IMR-90 (cell line): ENCODE measurements around the gene TMBIM1. TPM values are rescaled to one million over a fixed set of nuclear protein-coding genes. Genes with fewer than 3 reads are reported as not detected.

ENCODE experiments used
- ATAC-seq: fragments of 200-7000 bp; cut with Tn5 transposase; 2 replicates; pipeline ENCODE4 v1.9.1; 2020; ENCODE audit warnings: low read depth, mild to moderate bottlenecking, moderate library complexity
- BruUV-seq: library from RNA; stranded (reverse); fragments of 400-500 nt; replicated peaks from 2 replicates; lab custom pipeline; 2021; lab: Mats Ljungman, UMichigan
- CTCF ChIA-PET: fragments of 300-600 bp; formaldehyde crosslinking; extraction: SDS; loops from one replicate; lab custom pipeline; 2021; ENCODE audit warnings: antibody characterized with exemption; lab: Yijun Ruan, JAX
- POLR2A ChIA-PET: fragments of 300-600 bp; sonication (Branson Sonifier 250); formaldehyde crosslinking; loops from one replicate; lab custom pipeline; 2022; ENCODE audit warnings: antibody characterized with exemption; ENCODE audit not compliant: unreplicated experiment; lab: Charles Lee
- DNase-seq: peaks from one replicate; pipeline ENCODE4 v3.0.0; 2013
- H2AFZ ChIP-seq: replicated peaks from 2 replicates; pipeline ENCODE3; 2013; ENCODE audit warnings: low read length, mild to moderate bottlenecking; ENCODE audit not compliant: poor library complexity
- H2AK5ac ChIP-seq: 2 replicates; pipeline ENCODE4 v1.6.1; 2013; ENCODE audit warnings: low read depth, low read length, inconsistent platforms
- H2AK9ac ChIP-seq: replicated peaks from 2 replicates; pipeline ENCODE3; 2013; ENCODE audit warnings: mild to moderate bottlenecking, low read depth, low read length, moderate library complexity; ENCODE audit not compliant: poor library complexity
- H2BK120ac ChIP-seq: 2 replicates; pipeline ENCODE4 v1.6.1; 2013; ENCODE audit warnings: low read depth, low read length, inconsistent platforms
- H2BK15ac ChIP-seq: 3 replicates; pipeline ENCODE4 v1.6.1; 2013; ENCODE audit warnings: low read depth, low read length, inconsistent platforms
- H2BK20ac ChIP-seq: 2 replicates; pipeline ENCODE4 v1.6.1; 2013; ENCODE audit warnings: low read depth, mild to moderate bottlenecking, inconsistent platforms, low read length, moderate library complexity
- H2BK5ac ChIP-seq: 2 replicates; pipeline ENCODE4 v1.6.1; 2013; ENCODE audit warnings: mild to moderate bottlenecking, low read depth, low read length, inconsistent platforms; ENCODE audit not compliant: poor library complexity, severe bottlenecking
- H3K14ac ChIP-seq: replicated peaks from 2 replicates; pipeline ENCODE4 v1.6.1; 2013; ENCODE audit warnings: low read depth, low read length, inconsistent platforms
- H3K18ac ChIP-seq: 2 replicates; pipeline ENCODE4 v1.6.1; 2013; ENCODE audit warnings: low read depth, low read length, control low read depth
- H3K23ac ChIP-seq: 2 replicates; pipeline ENCODE4 v1.6.1; 2013; ENCODE audit warnings: low read depth, low read length, inconsistent platforms
- H3K27ac ChIP-seq: 2 replicates; pipeline ENCODE4 v1.5.1; 2013; ENCODE audit warnings: mild to moderate bottlenecking, control low read depth, low read length; ENCODE audit not compliant: insufficient read depth
- H3K27me3 ChIP-seq: 2 replicates; pipeline ENCODE4 v1.6.1; 2013; ENCODE audit warnings: low read length; ENCODE audit not compliant: control insufficient read depth, insufficient read depth
- H3K36me3 ChIP-seq: 2 replicates; pipeline ENCODE4 v1.6.1; 2013; ENCODE audit warnings: low read length, mixed read lengths; ENCODE audit not compliant: control insufficient read depth, insufficient read depth
- H3K4ac ChIP-seq: 2 replicates; pipeline ENCODE4 v1.6.1; 2013; ENCODE audit warnings: low read depth, low read length, inconsistent platforms
- H3K4me1 ChIP-seq: 2 replicates; pipeline ENCODE4 v1.6.1; 2013; ENCODE audit warnings: low read length, mixed read lengths; ENCODE audit not compliant: control insufficient read depth, insufficient read depth
- H3K4me2 ChIP-seq: 2 replicates; pipeline ENCODE4 v1.6.1; 2013; ENCODE audit warnings: low read depth, mild to moderate bottlenecking, control low read depth, low read length, moderate library complexity
- H3K4me3 ChIP-seq: 2 replicates; pipeline ENCODE4 v1.5.1; 2013; ENCODE audit warnings: low read depth, mild to moderate bottlenecking, control low read depth, low read length, moderate library complexity; ENCODE audit not compliant: insufficient read depth
- H3K56ac ChIP-seq: 2 replicates; pipeline ENCODE4 v1.6.1; 2013; ENCODE audit warnings: low read length, inconsistent platforms; ENCODE audit not compliant: insufficient read depth; ENCODE audit errors: extremely low read depth
- H3K79me1 ChIP-seq, 2 experiments: 2 replicates each; pipeline ENCODE4 v1.6.1; 2013; ENCODE audit warnings: low read length in 2 of 2, inconsistent platforms in 1 of 2, low read depth in 1 of 2
- H3K9ac ChIP-seq: 2 replicates; pipeline ENCODE4 v1.6.1; 2013; ENCODE audit warnings: low read depth, low read length, control low read depth
- H3K9me1 ChIP-seq: 2 replicates; pipeline ENCODE4 v1.6.1; 2013; ENCODE audit warnings: low read length, inconsistent platforms; ENCODE audit not compliant: insufficient read depth
- H3K9me3 ChIP-seq: 2 replicates; pipeline ENCODE4 v1.6.1; 2013; ENCODE audit warnings: low read length; ENCODE audit not compliant: control insufficient read depth, insufficient read depth
- H4K20me1 ChIP-seq: 2 replicates; pipeline ENCODE4 v1.6.1; 2013; ENCODE audit warnings: low read length, inconsistent platforms; ENCODE audit not compliant: insufficient read depth
- H4K5ac ChIP-seq: 2 replicates; pipeline ENCODE4 v1.6.1; 2013; ENCODE audit warnings: mild to moderate bottlenecking, low read depth, low read length, control low read depth
- H4K8ac ChIP-seq, 2 experiments: 2 replicates each; pipeline ENCODE4 v1.6.1; 2013; ENCODE audit warnings: low read depth in 2 of 2, low read length in 2 of 2, control low read depth in 1 of 2, inconsistent platforms in 1 of 2
- H4K91ac ChIP-seq: 2 replicates; pipeline ENCODE4 v1.6.1; 2013; ENCODE audit warnings: low read depth, low read length, inconsistent platforms; ENCODE audit not compliant: insufficient read depth
- BHLHE40 ChIP-seq: fragments of 150-350 bp; IDR thresholded peaks from 2 replicates; pipeline ENCODE4 v1.6.1; 2016; ENCODE audit warnings: mild to moderate bottlenecking, low read depth, low read length
- CEBPB ChIP-seq: IDR thresholded peaks from 2 replicates; pipeline ENCODE4 v1.6.1; 2012; ENCODE audit warnings: low read depth, low read length, improper control_type of control experiment
- CHD1 ChIP-seq: IDR thresholded peaks from 2 replicates; pipeline ENCODE4 v1.6.1; 2012; ENCODE audit warnings: low read depth, low read length, improper control_type of control experiment
- FOS ChIP-seq: fragments of 150-350 bp; IDR thresholded peaks from 2 replicates; pipeline ENCODE4 v1.6.1; 2016; ENCODE audit warnings: low read depth, low read length
- MAFK ChIP-seq: IDR thresholded peaks from 2 replicates; pipeline ENCODE4 v1.6.1; 2012; ENCODE audit warnings: low read depth, low read length, improper control_type of control experiment
- MAZ ChIP-seq: IDR thresholded peaks from 2 replicates; pipeline ENCODE4 v1.6.1; 2012; ENCODE audit warnings: low read depth, mild to moderate bottlenecking, low read length, improper control_type of control experiment, moderate library complexity, borderline replicate concordance
- MXI1 ChIP-seq: IDR thresholded peaks from 2 replicates; pipeline ENCODE4 v1.6.1; 2012; ENCODE audit warnings: low read depth, mild to moderate bottlenecking, low read length, moderate library complexity, borderline replicate concordance
- NFE2L2 ChIP-seq: fragments of 150-350 bp; IDR thresholded peaks from 2 replicates; pipeline ENCODE4 v1.6.1; 2016; ENCODE audit warnings: low read depth, mild to moderate bottlenecking, low read length
- POLR2A ChIP-seq: IDR thresholded peaks from 2 replicates; pipeline ENCODE4 v1.6.1; 2012; ENCODE audit warnings: mild to moderate bottlenecking, low read depth, low read length
- RCOR1 ChIP-seq: IDR thresholded peaks from 2 replicates; pipeline ENCODE4 v1.6.1; 2012; ENCODE audit warnings: mild to moderate bottlenecking, low read length, improper control_type of control experiment; ENCODE audit not compliant: insufficient replicate concordance
- RFX5 ChIP-seq: IDR thresholded peaks from 2 replicates; pipeline ENCODE4 v1.8.0; 2012; ENCODE audit warnings: low read depth, mild to moderate bottlenecking, low read length, moderate library complexity
- SMC3 ChIP-seq: fragments of 150-350 bp; IDR thresholded peaks from 2 replicates; pipeline ENCODE4 v1.6.1; 2016; ENCODE audit warnings: low read depth, mild to moderate bottlenecking, antibody characterized with exemption, low read length, moderate library complexity
- WGBS, 2 experiments: methylation state at CpG; one replicate each; pipeline versions ENCODE4 v1.1.5 to v1.1.7; 2013; ENCODE audit warnings: missing lambda C conversion rate in 2 of 2; ENCODE audit not compliant: insufficient read length in 1 of 2; ENCODE audit errors: extremely low coverage in 2 of 2; 5-methylcytosine and 5-hydroxymethylcytosine counted together
- dilution Hi-C: fragments of 300-500 bp; cut with HindIII; formaldehyde crosslinking; loops from one replicate; pipeline ENCODE4 v1.14.3; 2018; ENCODE audit warnings: low sequenced_read_pairs; ENCODE audit not compliant: unreplicated experiment
- in situ Hi-C: fragments of 300-500 bp; cut with MboI; formaldehyde crosslinking; loops from 3 replicates; pipeline ENCODE4 v1.14.3; 2019; ENCODE audit warnings: low sequenced_read_pairs, inconsistent platforms, mixed read lengths
- intact Hi-C: fragments of 100-400 bp; cut with micrococcal nuclease; formaldehyde crosslinking; loops from 2 replicates; pipeline ENCODE4 v1.10.0; 2022
- polyA plus RNA-seq, 3 experiments: library from polyadenylated mRNA; depleted of rRNA; stranded (reverse); fragments of >200 nt; gene quantifications; 2 replicates each; pipeline ENCODE4 v1.2.3, GENCODE V29; 2012; ENCODE audit warnings: low replicate concordance in 1 of 3
- total RNA-seq: library from RNA; depleted of rRNA; stranded (reverse); fragments of >200 nt; gene quantifications from 2 replicates; pipeline ENCODE4 v1.2.3, GENCODE V29; 2012
- TF ChIP-seq, protein P1 (sequence below): conservative IDR thresholded peaks from 2 replicates; pipeline ENCODE4 v1.5.1; 2012; ENCODE audit warnings: mild to moderate bottlenecking, low read depth, low read length, improper control_type of control experiment
- TF ChIP-seq, protein P2 (sequence below): fragments of 150-350 bp; IDR thresholded peaks from 2 replicates; pipeline ENCODE4 v1.6.1; 2016; ENCODE audit warnings: low read depth, mild to moderate bottlenecking, low read length, moderate library complexity, borderline replicate concordance

TMBIM1 gene
- total and polyA plus RNA-seq, 2 of the 4 experiments (the other 2 are of a cell fraction) = 84.6 to 102 TPM

DNA sequence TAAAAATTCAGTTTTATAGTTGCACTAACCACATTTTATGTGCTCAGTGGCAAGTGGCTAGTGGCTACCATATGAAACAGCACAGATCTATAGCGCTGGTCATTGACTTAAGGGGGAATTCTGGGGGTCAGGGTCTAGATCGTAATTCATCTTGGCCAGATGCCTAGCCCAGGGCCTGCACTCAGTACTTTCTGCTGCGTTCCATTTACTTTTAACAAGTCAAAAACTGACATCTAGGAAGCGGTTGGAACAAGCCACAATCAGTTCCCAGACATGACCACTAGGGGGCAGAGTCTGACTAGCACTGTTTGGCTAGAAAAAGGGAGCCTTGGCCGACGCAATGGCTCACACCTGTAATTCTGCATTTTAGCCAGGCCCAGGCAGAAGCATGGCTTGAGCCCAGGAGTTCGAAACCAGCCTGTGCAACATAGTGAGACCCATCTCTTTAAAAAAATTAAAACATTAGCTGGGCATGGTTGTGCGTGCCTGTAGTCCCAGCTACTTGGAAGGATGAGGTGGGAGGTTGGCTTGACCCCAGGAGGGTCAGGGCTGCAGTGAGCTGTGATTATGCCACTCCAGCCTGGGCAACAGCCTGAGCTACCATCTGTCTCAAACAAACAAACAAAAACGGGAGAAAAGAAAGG is 9.0 kb upstream of the TMBIM1 start (continued):
- TF ChIP-seq CHD1 = no peak

DNA sequence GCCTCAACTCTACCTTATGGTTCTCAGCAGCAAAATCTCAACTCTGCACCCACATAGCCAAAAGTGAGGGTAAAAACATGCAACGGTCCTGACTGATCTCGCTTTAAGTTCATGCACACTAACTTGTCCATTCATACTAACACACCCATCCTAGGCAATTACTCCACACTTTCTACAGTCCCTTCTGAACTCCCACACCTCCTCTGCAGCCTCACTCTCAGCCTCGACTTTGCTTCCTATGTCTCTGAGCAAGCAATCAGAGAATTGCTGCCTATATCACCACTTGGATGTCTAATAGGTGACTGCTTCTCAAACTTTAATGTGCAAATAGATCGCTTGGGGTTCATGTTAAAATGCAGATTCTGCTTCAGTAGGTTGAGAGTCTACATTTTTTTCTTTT is 7.8 kb upstream of the TMBIM1 start:
- CTCF ChIA-PET = interaction anchor here (0.7 kb wide), 2 partner anchors 19 to 263 kb away, joined by 3 read pairs; no protein-coding TSS in a partner anchor
- POLR2A ChIA-PET = no interaction called here
- in situ Hi-C loops = loop anchor here (10.0 kb wide), 1 partner anchor 165 kb away; no protein-coding TSS in a partner anchor
- TF ChIP-seq MXI1 (no peak), NFE2L2 (no peak), RCOR1 (no peak), CEBPB (no peak), RFX5 (no peak), MAFK (no peak), POLR2A (no peak), SMC3 (no peak), FOS (no peak), BHLHE40 (no peak), MAZ (no peak), CHD1 (no peak)
- TF ChIP-seq, protein P1, sequence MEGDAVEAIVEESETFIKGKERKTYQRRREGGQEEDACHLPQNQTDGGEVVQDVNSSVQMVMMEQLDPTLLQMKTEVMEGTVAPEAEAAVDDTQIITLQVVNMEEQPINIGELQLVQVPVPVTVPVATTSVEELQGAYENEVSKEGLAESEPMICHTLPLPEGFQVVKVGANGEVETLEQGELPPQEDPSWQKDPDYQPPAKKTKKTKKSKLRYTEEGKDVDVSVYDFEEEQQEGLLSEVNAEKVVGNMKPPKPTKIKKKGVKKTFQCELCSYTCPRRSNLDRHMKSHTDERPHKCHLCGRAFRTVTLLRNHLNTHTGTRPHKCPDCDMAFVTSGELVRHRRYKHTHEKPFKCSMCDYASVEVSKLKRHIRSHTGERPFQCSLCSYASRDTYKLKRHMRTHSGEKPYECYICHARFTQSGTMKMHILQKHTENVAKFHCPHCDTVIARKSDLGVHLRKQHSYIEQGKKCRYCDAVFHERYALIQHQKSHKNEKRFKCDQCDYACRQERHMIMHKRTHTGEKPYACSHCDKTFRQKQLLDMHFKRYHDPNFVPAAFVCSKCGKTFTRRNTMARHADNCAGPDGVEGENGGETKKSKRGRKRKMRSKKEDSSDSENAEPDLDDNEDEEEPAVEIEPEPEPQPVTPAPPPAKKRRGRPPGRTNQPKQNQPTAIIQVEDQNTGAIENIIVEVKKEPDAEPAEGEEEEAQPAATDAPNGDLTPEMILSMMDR = no peak
- TF ChIP-seq, protein P2, sequence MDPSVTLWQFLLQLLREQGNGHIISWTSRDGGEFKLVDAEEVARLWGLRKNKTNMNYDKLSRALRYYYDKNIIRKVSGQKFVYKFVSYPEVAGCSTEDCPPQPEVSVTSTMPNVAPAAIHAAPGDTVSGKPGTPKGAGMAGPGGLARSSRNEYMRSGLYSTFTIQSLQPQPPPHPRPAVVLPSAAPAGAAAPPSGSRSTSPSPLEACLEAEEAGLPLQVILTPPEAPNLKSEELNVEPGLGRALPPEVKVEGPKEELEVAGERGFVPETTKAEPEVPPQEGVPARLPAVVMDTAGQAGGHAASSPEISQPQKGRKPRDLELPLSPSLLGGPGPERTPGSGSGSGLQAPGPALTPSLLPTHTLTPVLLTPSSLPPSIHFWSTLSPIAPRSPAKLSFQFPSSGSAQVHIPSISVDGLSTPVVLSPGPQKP = no peak

More for the DNA sequence above, 7.8 kb upstream of the TMBIM1 start:
- intact Hi-C loops (no loop called here), dilution Hi-C loops (no loop called here)
- no peak overlapping the region for H2BK20ac ChIP-seq
- 77% methylated on average over 2 of the region's 4 CpGs; no CpG with 5 or more reads in 1 of the 2 experiments for WGBS, 2 experiments
- H2AFZ ChIP-seq = no peak overlapping the region
- no peak overlapping the region for H2AK5ac ChIP-seq
- H3K9me1 ChIP-seq = peaks cover 5% of the 10 kb centered on the region
- no peak overlapping the region for H4K8ac ChIP-seq
- H3K27me3 ChIP-seq = no peaks in the 10 kb centered on the region
- H2BK5ac ChIP-seq = no peak overlapping the region
- no peak overlapping the region for H3K56ac ChIP-seq
- DNase-seq = no peak
- H4K5ac ChIP-seq = no peak overlapping the region
- H3K23ac ChIP-seq = no peak overlapping the region
- no peaks in the 10 kb centered on the region for H4K20me1 ChIP-seq
- H3K79me1 ChIP-seq = no peaks in the 10 kb centered on the region
- H3K9ac ChIP-seq = no peak overlapping the region
- H3K9me3 ChIP-seq = no peaks in the 10 kb centered on the region
- no peak overlapping the region for H2BK120ac ChIP-seq
- H3K14ac ChIP-seq = no peak overlapping the region
- H2BK15ac ChIP-seq = no peak overlapping the region
- no peak overlapping the region for H3K4me3 ChIP-seq
- H3K4me2 ChIP-seq = no peak overlapping the region
- no peak for ATAC-seq
- H3K4me1 ChIP-seq = peaks cover 4% of the 10 kb centered on the region; the same call in 1 of the 2 replicates
- H3K18ac ChIP-seq = no peak overlapping the region
- BruUV-seq = no TSS peak
- H3K36me3 ChIP-seq = no peaks in the 10 kb centered on the region
- H2AK9ac ChIP-seq = no peak overlapping the region
- no peak overlapping the region for H3K27ac ChIP-seq
- no peak overlapping the region for H4K91ac ChIP-seq
- H3K4ac ChIP-seq = no peak overlapping the region
